Measurements from ENCODE around the gene SYCE1L.

GRCh38 chr16:77191259-77191969 is 7.8 kb upstream of the SYCE1L start:
- TF ChIP-seq CTCF (IDR thresholded peaks at IDR 0.05): no peak
- TF ChIP-seq POLR2A (IDR thresholded peaks at IDR 0.05): no peak
